ENCODE results near the gene L3MBTL4.

- TF ChIP-seq SNAI2 (CRISPR knock-in tag; IDR thresholded peaks at IDR 0.05): no peak
- TF ChIP-seq ESRRG (CRISPR knock-in tag; IDR thresholded peaks at IDR 0.05): no peak
- no peak for TF ChIP-seq CSRNP3 (CRISPR knock-in tag; IDR thresholded peaks at IDR 0.05)
- no peak for TF ChIP-seq BACH2 (CRISPR knock-in tag; IDR thresholded peaks at IDR 0.05; ENCODE audit: borderline replicate concordance)
- no peak for TF ChIP-seq PATZ1 (CRISPR knock-in tag; IDR thresholded peaks at IDR 0.05; ENCODE audit: borderline replicate concordance)
- TF ChIP-seq ARNTL (CRISPR knock-in tag; IDR thresholded peaks at IDR 0.05; ENCODE audit: borderline replicate concordance, low read depth): no peak
Observed at GRCh38 chr18:6009756-6010155, 405.0 kb downstream of the L3MBTL4 start.
